B cell (primary cell): Measurements from ENCODE around the gene ACTR5. TPM values are rescaled to one million over a fixed set of nuclear protein-coding genes. Genes with fewer than 3 reads are reported as not detected.
"Not testable (repeated sequence)": the region's sequence is repeated elsewhere in the genome, so short reads cannot be mapped to it uniquely, and the experiment has no call there.

ENCODE experiments used
- ATAC-seq: fragments of 200-7000 bp; cut with Tn5 transposase; one replicate; pipeline ENCODE4 v1.10.0; 2021; ENCODE audit warnings: low read depth, mild to moderate bottlenecking, moderate number of reproducible peaks, moderate library complexity
- CTCF ChIA-PET: fragments of 350-600 bp; sonication (Branson Sonifier 250); formaldehyde crosslinking; loops from one replicate; lab custom pipeline; 2021; ENCODE audit warnings: antibody characterized with exemption, inconsistent platforms; lab: Charles Lee
- POLR2A ChIA-PET: fragments of 350-600 bp; sonication (Branson Sonifier 250); formaldehyde crosslinking; loops from one replicate; lab custom pipeline; 2021; ENCODE audit warnings: antibody characterized with exemption; lab: Charles Lee
- DNase-seq: peaks from one replicate; pipeline ENCODE4 v3.0.0; 2013
- H2AFZ ChIP-seq: 2 replicates; pipeline ENCODE4 v1.6.1; 2012; ENCODE audit warnings: mild to moderate bottlenecking, low read depth, low read length; ENCODE audit not compliant: insufficient read depth, poor library complexity, severe bottlenecking
- H3K27ac ChIP-seq, 2 donors: 1 replicate in 1 of 2; 2 replicates in 1 of 2; pipeline ENCODE4 v1.5.1; 2012 to 2013; ENCODE audit warnings: low read length in 2 of 2, mild to moderate bottlenecking in 2 of 2, moderate library complexity in 1 of 2
- H3K27me3 ChIP-seq, 4 experiments: fragments of 200-600 bp in 1 of 4; sonication (generic) in 1 of 4; replicated peaks in 1 of 4; 1 replicate in 2 of 4; 2 replicates in 2 of 4; pipeline versions ENCODE4 v1.6.1 to v1.7.0; 2013 to 2016; ENCODE audit warnings: low read length in 3 of 4, mild to moderate bottlenecking in 2 of 4, mixed read lengths in 1 of 4, moderate library complexity in 1 of 4; ENCODE audit not compliant: insufficient read depth in 4 of 4, control insufficient read depth in 3 of 4; ENCODE audit errors: control extremely low read depth in 1 of 4
- H3K36me3 ChIP-seq, 2 experiments: replicated peaks in 1 of 2; 1 replicate in 1 of 2; 2 replicates in 1 of 2; pipeline versions ENCODE4 v1.6.1 to v1.7.1; 2013; ENCODE audit warnings: low read length in 1 of 2; ENCODE audit not compliant: insufficient read depth in 2 of 2, control insufficient read depth in 1 of 2; ENCODE audit errors: control extremely low read depth in 1 of 2, extremely low read depth in 1 of 2
- H3K4me1 ChIP-seq, 2 donors: fragments of 200-600 bp in 1 of 2; sonication (generic) in 1 of 2; 1 replicate in 1 of 2; 2 replicates in 1 of 2; pipeline versions ENCODE4 v1.5.1 to v1.6.1; 2013 to 2017; ENCODE audit warnings: low read length in 2 of 2; ENCODE audit not compliant: control insufficient read depth in 2 of 2, insufficient read depth in 2 of 2
- H3K4me2 ChIP-seq: replicated peaks from 2 replicates; pipeline ENCODE3; 2012; ENCODE audit warnings: mild to moderate bottlenecking, low read depth, low read length; ENCODE audit not compliant: poor library complexity, severe bottlenecking
- H3K4me3 ChIP-seq, 5 experiments: fragments of 200-600 bp in 1 of 5; sonication (generic) in 1 of 5; 1 replicate in 3 of 5; 2 replicates in 2 of 5; pipeline versions ENCODE4 v1.5.1 to v1.7.0; 2011 to 2016; ENCODE audit warnings: low read length in 4 of 5, mild to moderate bottlenecking in 4 of 5, low read depth in 2 of 5, control low read depth in 1 of 5, moderate library complexity in 1 of 5; ENCODE audit not compliant: insufficient read depth in 1 of 5; ENCODE audit errors: control extremely low read depth in 1 of 5, extremely low read depth in 1 of 5
- H3K79me2 ChIP-seq: fragments of 200-600 bp; sonication (generic); one replicate; pipeline ENCODE4 v1.6.0; 2016; ENCODE audit warnings: low read length; ENCODE audit not compliant: control insufficient read depth, insufficient read depth
- H3K9ac ChIP-seq: fragments of 200-600 bp; sonication (generic); 2 replicates; pipeline ENCODE4 v1.6.1; 2017; ENCODE audit warnings: mild to moderate bottlenecking, low read length, moderate library complexity
- H3K9me3 ChIP-seq, 3 donors: one replicate each; pipeline versions ENCODE4 v1.6.1 to v1.7.1; 2013; ENCODE audit warnings: low read length in 2 of 3; ENCODE audit not compliant: control insufficient read depth in 2 of 3, insufficient read depth in 1 of 3; ENCODE audit errors: control extremely low read depth in 1 of 3
- H4K20me1 ChIP-seq: 2 replicates; pipeline ENCODE4 v1.6.0; 2012; ENCODE audit warnings: mild to moderate bottlenecking, low read length; ENCODE audit not compliant: insufficient read depth, control insufficient read depth, poor library complexity, severe bottlenecking
- H3K27ac Mint-ChIP-seq: one replicate; pipeline ENCODE4 v1.8.0; 2021; ENCODE audit warnings: mixed read lengths
- H3K27me3 Mint-ChIP-seq: one replicate; pipeline ENCODE4 v1.8.0; 2021; ENCODE audit warnings: mixed read lengths
- H3K4me1 Mint-ChIP-seq: one replicate; pipeline ENCODE4 v1.8.0; 2021; ENCODE audit warnings: mixed read lengths
- H3K4me3 Mint-ChIP-seq: one replicate; pipeline ENCODE4 v1.8.0; 2021; ENCODE audit warnings: mixed read lengths
- H3K9me3 Mint-ChIP-seq: one replicate; pipeline ENCODE4 v1.8.0; 2022; ENCODE audit warnings: mixed read lengths; ENCODE audit not compliant: insufficient read depth
- EZH2 ChIP-seq: IDR thresholded peaks from 2 replicates; pipeline ENCODE4 v1.6.1; 2012; ENCODE audit warnings: borderline replicate concordance, low read depth, mild to moderate bottlenecking, moderate library complexity, low read length; ENCODE audit not compliant: insufficient read depth, poor library complexity, severe bottlenecking
- WGBS: methylation state at CpG from one replicate; pipeline ENCODE4 v1.1.5; 2013; ENCODE audit warnings: missing lambda C conversion rate; ENCODE audit not compliant: insufficient coverage; 5-methylcytosine and 5-hydroxymethylcytosine counted together
- intact Hi-C: fragments of 100-400 bp; cut with micrococcal nuclease; formaldehyde crosslinking; loops from one replicate; pipeline ENCODE4 v1.10.0; 2022
- polyA plus RNA-seq: library from polyadenylated mRNA; depleted of rRNA; stranded (reverse); fragments of >200 nt; gene quantifications from 2 replicates; pipeline ENCODE4 v1.2.3, GENCODE V29; 2012
- total RNA-seq, 2 donors: library from RNA; stranded (reverse); fragments of 120-200 nt in 1 of 2; gene quantifications; 1 replicate in 1 of 2; 2 replicates in 1 of 2; pipeline versions ENCODE4 v1.2.3 to v1.2.4, GENCODE V29; 2013 to 2022
- TF ChIP-seq, protein P1 (sequence below): fragments of 200-600 bp; IDR thresholded peaks from one replicate; pipeline ENCODE4 v1.8.0; 2022; ENCODE audit warnings: antibody characterized with exemption, mild to moderate bottlenecking

The ACTR5 gene
- total and polyA plus RNA-seq, 2 donors (not counting 1 experiment from before 2014, with no cell fraction given): 15.4 to 18.0 TPM

DNA sequence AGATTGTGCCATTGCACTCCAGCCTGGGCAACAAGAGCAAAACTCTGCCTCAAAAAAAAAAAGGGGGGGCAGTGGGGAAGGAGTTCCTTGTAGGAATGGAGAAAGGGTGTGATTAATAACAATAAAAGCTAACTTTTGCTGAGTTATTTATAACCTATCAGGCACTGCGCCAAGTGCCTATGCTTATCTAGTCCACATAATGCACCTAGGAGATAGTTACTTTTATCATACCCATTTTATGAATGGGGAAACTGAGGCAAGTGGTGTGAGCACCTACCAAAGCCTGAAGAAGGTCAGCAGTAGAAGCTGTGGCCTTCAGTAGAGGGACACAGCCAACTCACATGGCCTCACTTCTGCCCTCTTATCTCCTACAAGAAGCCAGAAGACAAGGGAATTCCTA is 43.7 kb downstream of the ACTR5 start:
- no peaks in the 10 kb centered on the region for H3K9me3 ChIP-seq
- no peaks in the 10 kb centered on the region for H3K27me3 Mint-ChIP-seq
- ChIA-PET CTCF (interaction anchor here (1.4 to 2.8 kb wide), 5 partner anchors 17 to 103 kb away, joined by 5 to 20 read pairs (median 7); no protein-coding TSS in a partner anchor), POLR2A (no interaction called here)
- no peak overlapping the region for H3K4me2 ChIP-seq
- WGBS: no CpG with 5 or more reads among the region's 1 CpG
- intact Hi-C loops: loop anchor here (2.0 kb wide), 1 partner anchor 13 kb away; the partner anchor contains the start of gene PPP1R16B
- no peak overlapping the region for H3K9ac ChIP-seq
- H3K4me3 Mint-ChIP-seq: no peak overlapping the region
- H3K4me1 Mint-ChIP-seq: peaks cover 3% of the 10 kb centered on the region
- peaks cover 3 to 4% of the 10 kb centered on the region in 2 donors for H3K4me1 ChIP-seq
- no peaks in the 10 kb centered on the region for H3K27me3 ChIP-seq
- TF ChIP-seq, protein P1, sequence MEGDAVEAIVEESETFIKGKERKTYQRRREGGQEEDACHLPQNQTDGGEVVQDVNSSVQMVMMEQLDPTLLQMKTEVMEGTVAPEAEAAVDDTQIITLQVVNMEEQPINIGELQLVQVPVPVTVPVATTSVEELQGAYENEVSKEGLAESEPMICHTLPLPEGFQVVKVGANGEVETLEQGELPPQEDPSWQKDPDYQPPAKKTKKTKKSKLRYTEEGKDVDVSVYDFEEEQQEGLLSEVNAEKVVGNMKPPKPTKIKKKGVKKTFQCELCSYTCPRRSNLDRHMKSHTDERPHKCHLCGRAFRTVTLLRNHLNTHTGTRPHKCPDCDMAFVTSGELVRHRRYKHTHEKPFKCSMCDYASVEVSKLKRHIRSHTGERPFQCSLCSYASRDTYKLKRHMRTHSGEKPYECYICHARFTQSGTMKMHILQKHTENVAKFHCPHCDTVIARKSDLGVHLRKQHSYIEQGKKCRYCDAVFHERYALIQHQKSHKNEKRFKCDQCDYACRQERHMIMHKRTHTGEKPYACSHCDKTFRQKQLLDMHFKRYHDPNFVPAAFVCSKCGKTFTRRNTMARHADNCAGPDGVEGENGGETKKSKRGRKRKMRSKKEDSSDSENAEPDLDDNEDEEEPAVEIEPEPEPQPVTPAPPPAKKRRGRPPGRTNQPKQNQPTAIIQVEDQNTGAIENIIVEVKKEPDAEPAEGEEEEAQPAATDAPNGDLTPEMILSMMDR: no peak
- TF ChIP-seq EZH2: no peak
- H3K79me2 ChIP-seq: no peaks in the 10 kb centered on the region
- H2AFZ ChIP-seq: no peak overlapping the region
- H4K20me1 ChIP-seq: no peaks in the 10 kb centered on the region
- DNase-seq (no peak), ATAC-seq (no peak)
- no peak overlapping the region for H3K4me3 ChIP-seq
- no peak overlapping the region for H3K27ac Mint-ChIP-seq
- no peak overlapping the region for H3K27ac ChIP-seq
- H3K36me3 ChIP-seq: no peaks in the 10 kb centered on the region
- H3K9me3 Mint-ChIP-seq: no peaks in the 10 kb centered on the region

- H3K27ac ChIP-seq, H3K4me3 Mint-ChIP-seq, POLR2A ChIA-PET, H3K4me1 Mint-ChIP-seq, H3K27me3 Mint-ChIP-seq, H3K9me3 Mint-ChIP-seq, H3K4me1 ChIP-seq, intact Hi-C loops, H3K4me3 ChIP-seq, H3K79me2 ChIP-seq, H4K20me1 ChIP-seq, H3K27ac Mint-ChIP-seq, H3K36me3 ChIP-seq, DNase-seq, H2AFZ ChIP-seq, ATAC-seq, H3K4me2 ChIP-seq, H3K9ac ChIP-seq, H3K27me3 ChIP-seq, H3K9me3 ChIP-seq: not testable (repeated sequence)
- 100% methylated on average over 1 of the region's 5 CpGs for WGBS
- CTCF ChIA-PET: interaction anchor here (2.3 kb wide), 1 partner anchor 99 kb away, joined by 7 read pairs; no protein-coding TSS in a partner anchor
Measured at GRCh38 chr20:38794057-38794456, 45.8 kb downstream of the ACTR5 start.
